Measurements from ENCODE around the gene MISP. TPM values are rescaled to one million over a fixed set of nuclear protein-coding genes. Genes with fewer than 3 reads are reported as not detected.

Gene MISP
- total and polyA plus RNA-seq, 2 of the 13 experiments (the other 11 are each of a cell fraction or from before 2014, with no cell fraction given): 0.67 to 1.3 TPM

DNA sequence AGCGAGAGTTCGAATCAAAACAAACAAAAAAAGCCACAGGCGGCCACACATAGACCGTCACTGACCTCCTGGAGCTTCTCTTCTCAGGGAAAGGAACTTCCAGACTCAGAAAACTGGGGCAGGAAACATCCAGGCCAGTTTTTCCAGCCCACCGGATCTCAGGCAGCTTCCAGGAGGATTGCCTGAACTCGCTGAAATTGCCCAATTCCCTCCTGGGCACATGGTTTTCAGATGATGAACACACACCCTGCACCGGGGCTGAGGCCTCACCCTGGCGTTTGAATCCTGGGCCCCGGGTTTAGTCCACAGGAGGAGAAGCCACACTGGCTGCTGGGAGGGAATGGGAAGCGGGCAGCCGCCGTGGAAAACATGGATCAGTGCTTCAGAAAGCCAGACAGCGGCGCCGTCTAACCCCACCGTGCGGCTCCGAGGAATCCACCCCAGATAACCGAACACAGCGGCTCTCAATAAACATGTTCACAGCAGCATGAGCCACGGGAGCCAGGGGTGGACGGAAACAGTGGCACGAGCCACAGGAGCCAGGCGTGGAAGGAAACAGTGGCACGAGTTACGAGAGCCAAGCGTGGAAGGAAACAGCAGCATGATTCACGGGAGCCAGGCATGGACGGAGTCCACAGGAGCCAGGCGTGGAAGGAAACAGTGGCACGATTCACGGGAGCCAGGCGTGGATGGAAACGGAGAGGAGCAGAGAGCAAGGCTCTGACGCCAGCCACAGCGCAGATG, 28.2 kb downstream of the MISP start (continued):
- TF ChIP-seq, protein P1, sequence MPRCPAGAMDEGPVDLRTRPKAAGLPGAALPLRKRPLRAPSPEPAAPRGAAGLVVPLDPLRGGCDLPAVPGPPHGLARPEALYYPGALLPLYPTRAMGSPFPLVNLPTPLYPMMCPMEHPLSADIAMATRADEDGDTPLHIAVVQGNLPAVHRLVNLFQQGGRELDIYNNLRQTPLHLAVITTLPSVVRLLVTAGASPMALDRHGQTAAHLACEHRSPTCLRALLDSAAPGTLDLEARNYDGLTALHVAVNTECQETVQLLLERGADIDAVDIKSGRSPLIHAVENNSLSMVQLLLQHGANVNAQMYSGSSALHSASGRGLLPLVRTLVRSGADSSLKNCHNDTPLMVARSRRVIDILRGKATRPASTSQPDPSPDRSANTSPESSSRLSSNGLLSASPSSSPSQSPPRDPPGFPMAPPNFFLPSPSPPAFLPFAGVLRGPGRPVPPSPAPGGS (CRISPR knock-in tag; IDR thresholded peaks at IDR 0.05): peak; percentile 75; the same call in 1 of the 2 replicates
- TF ChIP-seq ZNF546 (CRISPR knock-in tag; conservative IDR thresholded peaks at IDR 0.05) (0 out of 2 replicates have a peak, but pooled peaks have one; percentile 54), ZBTB38 (CRISPR knock-in tag; IDR thresholded peaks at IDR 0.05) (peak; percentile 61; the same call in 1 of the 2 replicates), ZNF251 (CRISPR knock-in tag; IDR thresholded peaks at IDR 0.05) (no peak), ASH2L (IDR thresholded peaks at IDR 0.05; ENCODE audit: insufficient read length, low read depth, low read length) (peak; percentile 34), ZNF607 (CRISPR knock-in tag; IDR thresholded peaks at IDR 0.05; ENCODE audit: borderline replicate concordance) (peak; percentile 78; the same call in 1 of the 2 replicates), ERF (CRISPR knock-in tag; IDR thresholded peaks at IDR 0.05) (peak; percentile 97), FOXA1 (IDR thresholded peaks at IDR 0.05) (no peak), FOXA1 (CRISPR knock-in tag; IDR thresholded peaks at IDR 0.05) (no peak), KMT2B (CRISPR knock-in tag; IDR thresholded peaks at IDR 0.05) (peak; percentile 75), ZNF782 (CRISPR knock-in tag; IDR thresholded peaks at IDR 0.05; ENCODE audit: borderline replicate concordance) (peak; percentile 54; the same call in 1 of the 2 replicates), REPIN1 (CRISPR knock-in tag; IDR thresholded peaks at IDR 0.05; ENCODE audit: borderline replicate concordance, low read depth) (peak; percentile 23; the same call in 1 of the 2 replicates), ZSCAN9 (CRISPR knock-in tag; IDR thresholded peaks at IDR 0.05; ENCODE audit: borderline replicate concordance) (peak; percentile 96), HMG20A (CRISPR knock-in tag; IDR thresholded peaks at IDR 0.05; ENCODE audit: borderline replicate concordance) (0 out of 2 replicates have a peak, but pooled peaks have one; percentile 25)
- TF ChIP-seq, protein P2, sequence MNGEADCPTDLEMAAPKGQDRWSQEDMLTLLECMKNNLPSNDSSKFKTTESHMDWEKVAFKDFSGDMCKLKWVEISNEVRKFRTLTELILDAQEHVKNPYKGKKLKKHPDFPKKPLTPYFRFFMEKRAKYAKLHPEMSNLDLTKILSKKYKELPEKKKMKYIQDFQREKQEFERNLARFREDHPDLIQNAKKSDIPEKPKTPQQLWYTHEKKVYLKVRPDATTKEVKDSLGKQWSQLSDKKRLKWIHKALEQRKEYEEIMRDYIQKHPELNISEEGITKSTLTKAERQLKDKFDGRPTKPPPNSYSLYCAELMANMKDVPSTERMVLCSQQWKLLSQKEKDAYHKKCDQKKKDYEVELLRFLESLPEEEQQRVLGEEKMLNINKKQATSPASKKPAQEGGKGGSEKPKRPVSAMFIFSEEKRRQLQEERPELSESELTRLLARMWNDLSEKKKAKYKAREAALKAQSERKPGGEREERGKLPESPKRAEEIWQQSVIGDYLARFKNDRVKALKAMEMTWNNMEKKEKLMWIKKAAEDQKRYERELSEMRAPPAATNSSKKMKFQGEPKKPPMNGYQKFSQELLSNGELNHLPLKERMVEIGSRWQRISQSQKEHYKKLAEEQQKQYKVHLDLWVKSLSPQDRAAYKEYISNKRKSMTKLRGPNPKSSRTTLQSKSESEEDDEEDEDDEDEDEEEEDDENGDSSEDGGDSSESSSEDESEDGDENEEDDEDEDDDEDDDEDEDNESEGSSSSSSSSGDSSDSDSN (CRISPR knock-in tag; IDR thresholded peaks at IDR 0.05): peak; percentile 57
- TF ChIP-seq, protein P3, sequence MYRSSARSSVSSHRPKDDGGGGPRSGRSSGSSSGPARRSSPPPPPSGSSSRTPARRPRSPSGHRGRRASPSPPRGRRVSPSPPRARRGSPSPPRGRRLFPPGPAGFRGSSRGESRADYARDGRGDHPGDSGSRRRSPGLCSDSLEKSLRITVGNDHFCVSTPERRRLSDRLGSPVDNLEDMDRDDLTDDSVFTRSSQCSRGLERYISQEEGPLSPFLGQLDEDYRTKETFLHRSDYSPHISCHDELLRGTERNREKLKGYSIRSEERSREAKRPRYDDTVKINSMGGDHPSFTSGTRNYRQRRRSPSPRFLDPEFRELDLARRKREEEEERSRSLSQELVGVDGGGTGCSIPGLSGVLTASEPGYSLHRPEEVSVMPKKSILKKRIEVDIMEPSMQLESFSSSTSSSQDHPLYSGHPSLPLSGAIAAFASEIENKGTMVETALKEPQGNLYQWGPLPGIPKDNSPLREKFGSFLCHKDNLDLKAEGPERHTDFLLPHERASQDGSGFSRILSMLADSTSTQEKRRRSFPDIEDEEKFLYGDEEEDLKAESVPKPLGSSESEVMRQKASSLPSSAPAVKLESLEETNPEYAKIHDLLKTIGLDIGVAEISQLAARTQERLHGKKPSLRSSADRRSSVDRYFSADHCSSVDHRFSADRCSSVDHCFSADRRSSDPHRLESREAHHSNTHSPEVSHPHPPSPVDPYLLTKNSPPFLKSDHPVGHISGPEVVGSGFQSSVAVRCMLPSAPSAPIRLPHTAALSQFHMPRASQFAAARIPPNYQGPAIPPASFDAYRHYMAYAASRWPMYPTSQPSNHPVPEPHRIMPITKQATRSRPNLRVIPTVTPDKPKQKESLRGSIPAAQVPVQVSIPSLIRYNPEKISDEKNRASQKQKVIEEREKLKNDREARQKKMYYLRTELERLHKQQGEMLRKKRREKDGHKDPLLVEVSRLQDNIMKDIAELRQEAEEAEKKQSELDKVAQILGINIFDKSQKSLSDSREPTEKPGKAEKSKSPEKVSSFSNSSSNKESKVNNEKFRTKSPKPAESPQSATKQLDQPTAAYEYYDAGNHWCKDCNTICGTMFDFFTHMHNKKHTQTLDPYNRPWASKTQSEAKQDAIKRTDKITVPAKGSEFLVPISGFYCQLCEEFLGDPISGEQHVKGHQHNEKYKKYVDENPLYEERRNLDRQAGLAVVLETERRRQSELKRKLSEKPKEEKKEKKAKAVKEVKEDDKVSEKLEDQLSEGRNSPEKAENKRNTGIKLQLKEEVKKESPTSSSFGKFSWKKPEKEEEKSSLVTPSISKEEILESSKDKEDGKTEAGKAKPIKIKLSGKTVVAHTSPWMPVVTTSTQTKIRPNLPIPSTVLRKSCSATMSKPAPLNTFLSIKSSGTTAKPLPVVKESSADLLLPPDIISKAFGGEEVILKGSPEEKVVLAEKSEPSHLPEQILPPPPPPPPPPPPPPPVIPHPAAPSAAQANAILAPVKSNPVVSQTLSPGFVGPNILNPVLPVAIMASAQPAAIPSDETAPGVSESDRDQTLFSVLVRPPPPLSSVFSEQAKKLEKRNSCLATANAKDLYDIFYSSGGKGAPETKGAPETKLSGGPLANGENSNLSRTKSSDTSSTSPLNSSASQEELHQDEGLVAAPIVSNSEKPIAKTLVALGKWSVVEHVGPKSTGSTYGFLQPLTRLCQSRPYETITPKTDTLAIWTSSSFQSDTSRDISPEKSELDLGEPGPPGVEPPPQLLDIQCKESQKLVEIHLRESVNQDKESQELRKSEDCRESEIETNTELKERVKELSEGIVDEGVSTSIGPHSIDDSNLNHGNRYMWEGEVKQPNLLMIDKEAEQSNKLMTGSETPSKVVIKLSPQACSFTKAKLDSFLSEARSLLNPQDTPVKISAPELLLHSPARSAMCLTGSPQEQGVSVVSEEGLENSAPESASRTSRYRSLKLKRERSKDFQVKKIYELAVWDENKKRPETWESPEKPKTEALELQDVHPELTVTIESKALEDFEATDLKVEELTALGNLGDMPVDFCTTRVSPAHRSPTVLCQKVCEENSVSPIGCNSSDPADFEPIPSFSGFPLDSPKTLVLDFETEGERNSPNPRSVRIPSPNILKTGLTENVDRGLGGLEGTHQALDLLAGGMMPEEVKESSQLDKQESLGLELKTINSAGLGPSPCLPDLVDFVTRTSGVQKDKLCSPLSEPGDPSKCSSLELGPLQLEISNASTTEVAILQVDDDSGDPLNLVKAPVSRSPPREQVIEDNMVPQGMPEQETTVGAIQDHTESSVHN (CRISPR knock-in tag; IDR thresholded peaks at IDR 0.05): no peak
- TF ChIP-seq, protein P4, sequence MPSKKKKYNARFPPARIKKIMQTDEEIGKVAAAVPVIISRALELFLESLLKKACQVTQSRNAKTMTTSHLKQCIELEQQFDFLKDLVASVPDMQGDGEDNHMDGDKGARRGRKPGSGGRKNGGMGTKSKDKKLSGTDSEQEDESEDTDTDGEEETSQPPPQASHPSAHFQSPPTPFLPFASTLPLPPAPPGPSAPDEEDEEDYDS (CRISPR knock-in tag; IDR thresholded peaks at IDR 0.05): peak; percentile 68

All from HepG2 (cell line).